Progenitor cell of endocrine pancreas (in vitro differentiated cells): Measurements from ENCODE around the gene RIMKLB. TPM values are rescaled to one million over a fixed set of nuclear protein-coding genes. Genes with fewer than 3 reads are reported as not detected.

Experiments used
- DNase-seq: peaks from one replicate; pipeline ENCODE4 v3.0.0; 2021; ENCODE audit warnings: low spot score; ENCODE audit not compliant: unreplicated experiment
- H3K27ac Mint-ChIP-seq: 2 replicates; pipeline ENCODE4 v1.8.0; 2021; ENCODE audit warnings: mild to moderate bottlenecking, moderate library complexity, mixed read lengths
- H3K27me3 Mint-ChIP-seq: 2 replicates; pipeline ENCODE4 v1.8.0; 2021; ENCODE audit warnings: mixed read lengths
- H3K36me3 Mint-ChIP-seq: 2 replicates; pipeline ENCODE4 v1.8.0; 2022; ENCODE audit warnings: mixed read lengths; ENCODE audit not compliant: insufficient read depth
- H3K4me1 Mint-ChIP-seq: 2 replicates; pipeline ENCODE4 v1.8.0; 2021; ENCODE audit warnings: low read depth, mixed read lengths
- H3K4me3 Mint-ChIP-seq: 2 replicates; pipeline ENCODE4 v1.8.0; 2021; ENCODE audit warnings: low read depth, mild to moderate bottlenecking, moderate library complexity, mixed read lengths
- H3K9me3 Mint-ChIP-seq: 2 replicates; pipeline ENCODE4 v1.8.0; 2021; ENCODE audit warnings: low read depth, mixed read lengths
- CTCF ChIP-seq: fragments of 200-600 bp; sonication (generic); IDR thresholded peaks from one replicate; pipeline ENCODE4 v1.5.0; 2021; ENCODE audit warnings: antibody characterized with exemption, mild to moderate bottlenecking; ENCODE audit not compliant: unreplicated experiment
- total RNA-seq: library from RNA; stranded (reverse); gene quantifications from 2 replicates; pipeline ENCODE4 v1.2.1, GENCODE V29; 2021

Gene RIMKLB
- total RNA-seq, 1 donor from 2014 or later: 154 TPM

GRCh38 chr12:8698132-8698851, 501 bp downstream of the RIMKLB start:
- H3K27ac Mint-ChIP-seq: peak overlapping the region; percentile 98
- no peaks in the 10 kb centered on the region for H3K9me3 Mint-ChIP-seq
- DNase-seq: peak; percentile 71
- peak overlapping the region; percentile 89 for H3K4me3 Mint-ChIP-seq
- H3K27me3 Mint-ChIP-seq: no peaks in the 10 kb centered on the region
- peaks cover 42% of the 10 kb centered on the region for H3K4me1 Mint-ChIP-seq
- no peak for TF ChIP-seq CTCF
- H3K36me3 Mint-ChIP-seq: peaks cover 6% of the 10 kb centered on the region

- DNase-seq: no peak
- peak overlapping the region; percentile 90 for H3K27ac Mint-ChIP-seq
- H3K9me3 Mint-ChIP-seq: no peaks in the 10 kb centered on the region
- peak overlapping the region; percentile 89 for H3K4me3 Mint-ChIP-seq
- no peaks in the 10 kb centered on the region for H3K27me3 Mint-ChIP-seq
- peaks cover 6% of the 10 kb centered on the region for H3K36me3 Mint-ChIP-seq
- H3K4me1 Mint-ChIP-seq: peaks cover 43% of the 10 kb centered on the region
- TF ChIP-seq CTCF: no peak
Observed at GRCh38 chr12:8698879-8699278, 1.1 kb downstream of the RIMKLB start.

GRCh38 chr12:8699714-8700113, 1.9 kb downstream of the RIMKLB start:
- Mint-ChIP-seq H3K27ac (peak overlapping the region; percentile 73), H3K36me3 (peaks cover 6% of the 10 kb centered on the region), H3K9me3 (no peaks in the 10 kb centered on the region), H3K27me3 (no peaks in the 10 kb centered on the region), H3K4me1 (peaks cover 43% of the 10 kb centered on the region), H3K4me3 (peak overlapping the region; percentile 69)
- TF ChIP-seq CTCF: no peak
- no peak for DNase-seq

- no peaks in the 10 kb centered on the region for H3K27me3 Mint-ChIP-seq
- H3K4me1 Mint-ChIP-seq: peaks cover 41% of the 10 kb centered on the region
- peak overlapping the region; percentile 4 for H3K4me3 Mint-ChIP-seq
- H3K36me3 Mint-ChIP-seq: peaks cover 6% of the 10 kb centered on the region
- no peak for TF ChIP-seq CTCF
- no peak for DNase-seq
- H3K9me3 Mint-ChIP-seq: no peaks in the 10 kb centered on the region
- H3K27ac Mint-ChIP-seq: peak overlapping the region; percentile 49
Observed at GRCh38 chr12:8701046-8701660, 3.4 kb downstream of the RIMKLB start.

GRCh38 chr12:8702159-8702558, 4.4 kb downstream of the RIMKLB start:
- no peak overlapping the region for H3K27ac Mint-ChIP-seq
- no peak for DNase-seq
- peaks cover 37% of the 10 kb centered on the region for H3K4me1 Mint-ChIP-seq
- H3K4me3 Mint-ChIP-seq: no peak overlapping the region
- H3K36me3 Mint-ChIP-seq: peaks cover 9% of the 10 kb centered on the region
- no peaks in the 10 kb centered on the region for H3K27me3 Mint-ChIP-seq
- no peaks in the 10 kb centered on the region for H3K9me3 Mint-ChIP-seq
- TF ChIP-seq CTCF: no peak
